Embryonic facial prominence (tissue), 1 donor: ENCODE results near the gene GNAZ.

ENCODE experiments used
- DNase-seq: peaks from one replicate; pipeline ENCODE4 v3.0.0-alpha.2; 2016; ENCODE audit errors: extremely low spot score

The GNAZ gene

GRCh38 chr22:23119494-23120414 lies 49.4 kb downstream of the GNAZ start:
- no peak for DNase-seq

GRCh38 chr22:23120415-23120899 lies 50.1 kb downstream of the GNAZ start:
- no peak for DNase-seq

DNA sequence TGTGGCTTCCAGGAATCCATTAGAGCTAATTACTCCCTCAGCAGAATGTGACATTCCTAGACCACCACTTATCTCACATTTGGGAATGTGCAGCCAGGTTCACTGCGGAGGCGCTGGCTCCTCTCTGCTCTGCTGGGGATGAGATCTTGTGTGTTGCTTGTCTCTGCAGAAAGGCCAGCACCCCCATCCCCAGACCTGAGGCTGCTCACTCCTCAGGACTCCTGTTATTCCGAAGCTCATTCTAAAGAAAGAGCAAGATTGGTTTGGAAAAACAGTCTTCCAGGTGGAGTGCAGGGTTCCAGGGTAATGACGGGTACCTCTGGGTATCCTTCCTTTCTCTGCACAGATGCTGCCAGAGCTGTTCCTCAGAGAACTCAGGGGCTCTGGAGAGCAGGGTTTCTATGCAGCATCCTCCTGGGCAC lies 50.7 kb downstream of the GNAZ start:
- DNase-seq = no peak

DNA sequence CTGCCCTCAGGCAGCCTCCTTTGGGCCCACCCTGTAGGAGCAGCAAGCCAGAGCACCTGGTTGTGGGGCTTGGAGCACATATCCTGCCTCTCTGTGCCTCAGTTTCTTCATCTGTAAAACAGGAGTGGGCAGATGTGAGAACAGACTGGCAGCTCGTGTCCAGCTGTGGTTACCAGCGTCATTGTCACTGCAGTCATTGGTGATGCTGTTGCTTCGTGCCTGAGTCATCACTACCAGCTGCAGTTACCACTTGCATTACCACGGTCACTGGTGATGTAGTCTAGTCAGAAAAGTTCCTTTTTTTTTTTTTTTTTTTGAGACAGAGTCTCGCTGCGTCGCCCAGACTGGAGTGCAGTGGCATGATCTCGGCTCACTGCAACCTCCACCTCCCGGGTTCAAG lies 51.1 kb downstream of the GNAZ start:
- DNase-seq = no peak

DNA sequence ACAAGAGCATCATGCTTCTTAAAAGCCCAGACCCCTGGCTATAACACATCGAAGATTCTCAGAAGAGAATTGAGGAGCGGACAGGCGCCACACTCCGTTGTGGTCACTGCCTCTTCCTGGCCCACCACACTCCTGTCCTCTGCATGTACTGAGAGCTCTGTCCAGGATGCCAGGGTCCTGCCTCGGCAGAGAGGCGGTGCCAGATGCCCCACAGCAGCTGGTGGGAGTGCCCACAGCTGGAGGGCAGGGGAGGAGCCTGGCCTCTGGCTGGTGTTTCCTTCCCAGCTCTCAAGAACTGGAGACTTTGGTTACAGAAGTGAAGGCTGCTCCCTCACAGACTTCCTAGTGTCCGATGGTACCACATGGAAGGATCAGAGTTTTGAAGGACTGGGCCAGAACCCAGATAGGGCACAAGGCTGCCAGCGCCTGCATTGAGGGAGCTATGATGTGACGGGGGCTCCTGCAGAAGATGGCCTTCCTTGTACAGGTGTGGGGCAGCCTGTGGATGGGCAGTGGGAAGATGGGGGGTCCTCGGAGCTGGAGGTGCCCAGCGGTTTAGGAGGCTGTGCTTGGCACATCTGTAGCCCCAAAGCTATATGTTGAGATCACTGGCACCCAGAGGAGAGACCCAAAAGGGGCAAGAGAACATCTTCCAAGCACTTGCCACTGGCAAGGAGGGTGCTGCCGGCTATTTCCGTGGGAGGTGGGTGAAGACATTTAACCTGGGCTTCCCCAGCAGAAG lies 52.1 kb downstream of the GNAZ start:
- no peak for DNase-seq

DNA sequence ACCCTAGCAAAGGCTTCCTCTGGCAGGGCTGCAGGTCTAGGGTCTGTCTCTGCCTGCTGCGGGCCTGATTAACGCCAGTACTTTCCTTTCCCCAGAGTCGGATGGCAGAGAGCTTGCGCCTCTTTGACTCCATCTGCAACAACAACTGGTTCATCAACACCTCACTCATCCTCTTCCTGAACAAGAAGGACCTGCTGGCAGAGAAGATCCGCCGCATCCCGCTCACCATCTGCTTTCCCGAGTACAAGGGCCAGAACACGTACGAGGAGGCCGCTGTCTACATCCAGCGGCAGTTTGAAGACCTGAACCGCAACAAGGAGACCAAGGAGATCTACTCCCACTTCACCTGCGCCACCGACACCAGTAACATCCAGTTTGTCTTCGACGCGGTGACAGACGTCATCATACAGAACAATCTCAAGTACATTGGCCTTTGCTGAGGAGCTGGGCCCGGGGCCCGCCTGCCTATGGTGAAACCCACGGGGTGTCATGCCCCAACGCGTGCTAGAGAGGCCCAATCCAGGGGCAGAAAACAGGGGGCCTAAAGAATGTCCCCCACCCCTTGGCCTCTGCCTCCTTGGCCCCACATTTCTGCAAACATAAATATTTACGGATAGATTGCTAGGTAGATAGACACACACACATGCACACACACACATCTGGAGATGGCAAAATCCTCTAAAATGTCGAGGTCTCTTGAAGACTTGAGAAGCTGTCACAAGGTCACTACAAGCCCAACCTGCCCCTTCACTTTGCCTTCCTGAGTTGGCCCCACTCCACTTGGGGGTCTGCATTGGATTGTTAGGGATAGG lies 52.9 kb downstream of the GNAZ start:
- no peak for DNase-seq

GRCh38 chr22:23123804-23124254 lies 53.5 kb downstream of the GNAZ start:
- DNase-seq = no peak

DNA sequence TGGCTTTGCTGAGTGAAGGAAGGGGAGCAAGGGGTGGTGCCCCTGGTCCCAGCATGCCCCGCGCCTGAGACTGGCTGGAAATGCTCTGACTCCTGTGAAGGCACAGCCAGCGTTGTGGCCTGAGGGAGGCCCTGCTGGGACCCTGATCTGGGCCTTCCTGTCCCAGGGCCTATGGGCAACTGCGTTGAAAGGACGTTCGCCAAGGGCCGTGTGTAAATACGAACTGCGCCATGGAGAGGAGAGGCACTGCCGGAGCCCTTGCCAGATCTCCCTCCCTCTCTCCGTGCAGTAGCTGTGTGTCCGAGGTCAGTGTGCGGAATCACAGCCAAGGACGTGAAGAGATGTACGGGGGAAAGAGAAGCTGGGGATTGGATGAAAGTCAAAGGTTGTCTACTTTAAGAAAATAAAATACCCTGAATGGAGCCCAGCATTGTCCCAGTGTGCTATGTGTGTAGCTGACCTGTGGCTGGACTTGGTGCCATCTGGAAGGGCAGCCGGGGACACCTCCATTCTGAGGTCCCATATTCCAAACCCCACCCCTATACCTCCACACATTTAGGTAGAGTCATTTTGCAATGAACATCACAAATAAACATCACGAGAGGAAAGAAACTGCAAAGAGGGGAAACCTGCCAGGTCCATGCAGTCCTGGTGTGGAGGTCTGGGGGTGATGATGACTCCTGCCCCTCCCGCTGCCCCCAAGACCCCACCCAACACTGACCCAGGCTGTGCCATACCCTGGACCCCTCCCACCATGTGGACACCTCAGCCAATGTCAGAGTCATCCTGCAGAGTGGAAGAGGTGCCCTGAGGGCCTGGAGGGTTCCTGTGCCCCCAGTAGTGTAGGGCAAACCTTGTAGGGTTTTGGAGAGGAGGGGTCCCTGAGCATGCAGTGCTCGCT lies 54.5 kb downstream of the GNAZ start:
- DNase-seq = no peak

DNA sequence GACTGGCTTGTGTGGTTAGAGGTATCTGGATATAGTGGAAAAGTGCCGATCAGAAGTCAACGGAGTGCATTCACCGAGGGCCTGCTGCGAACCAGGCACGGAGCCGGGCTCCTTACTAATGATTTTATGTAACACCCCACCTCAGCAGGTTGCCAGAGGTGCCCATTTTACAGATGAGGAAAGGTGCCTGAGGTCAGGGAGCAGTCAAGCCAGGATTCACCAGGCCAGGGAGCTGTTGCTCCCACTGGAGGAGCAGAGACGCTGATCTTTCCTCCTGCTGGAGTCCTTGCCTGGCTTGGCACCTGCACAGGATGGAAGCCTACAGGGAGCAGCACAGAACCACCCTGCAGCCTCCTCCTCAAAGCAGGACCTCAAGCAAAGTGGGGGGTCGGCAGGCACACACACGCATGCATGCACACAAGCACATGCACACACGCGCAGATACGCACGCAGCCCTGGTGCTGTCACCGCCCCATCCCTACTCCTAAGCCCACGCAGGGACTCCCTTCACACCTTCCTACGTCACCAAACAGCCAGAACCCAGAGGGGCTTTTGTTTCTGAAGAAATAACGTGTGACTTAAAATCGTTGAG lies 55.3 kb downstream of the GNAZ start:
- no peak for DNase-seq

GRCh38 chr22:23126165-23127054 lies 56.1 kb downstream of the GNAZ start:
- no peak for DNase-seq

DNA sequence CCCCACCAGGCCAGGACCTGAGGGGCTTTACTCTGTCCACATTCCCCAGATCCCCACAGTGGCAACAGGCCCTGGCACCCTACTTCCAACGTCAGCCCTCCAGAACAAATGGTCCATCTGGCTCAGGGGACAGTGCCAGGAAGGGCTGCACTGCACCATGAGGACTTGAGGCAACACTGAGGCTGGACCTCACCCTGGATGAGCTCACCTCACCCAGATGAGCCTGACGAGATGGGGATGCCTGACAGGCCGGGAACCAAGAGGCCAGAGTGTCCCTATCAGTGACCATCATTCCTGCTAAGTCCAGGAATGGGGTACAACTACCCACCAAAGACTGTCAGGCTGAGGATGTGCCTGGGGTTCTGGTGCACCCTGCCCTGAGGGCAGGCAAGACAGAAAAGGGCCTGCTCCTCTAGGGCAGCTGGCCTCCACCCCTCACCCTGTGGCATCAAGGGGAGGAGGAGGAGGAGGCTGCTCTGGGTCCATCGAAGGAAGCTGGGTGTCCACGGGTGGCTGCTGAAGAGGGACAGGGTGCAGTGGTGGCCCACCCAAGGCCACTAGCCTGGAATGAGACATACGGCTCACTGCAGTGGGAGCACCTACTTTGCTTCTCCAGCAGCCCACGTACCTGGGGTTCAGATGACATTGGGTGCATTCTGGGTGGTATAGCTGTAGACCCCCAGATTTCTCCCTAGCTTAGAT lies 56.9 kb downstream of the GNAZ start:
- DNase-seq = no peak

DNA sequence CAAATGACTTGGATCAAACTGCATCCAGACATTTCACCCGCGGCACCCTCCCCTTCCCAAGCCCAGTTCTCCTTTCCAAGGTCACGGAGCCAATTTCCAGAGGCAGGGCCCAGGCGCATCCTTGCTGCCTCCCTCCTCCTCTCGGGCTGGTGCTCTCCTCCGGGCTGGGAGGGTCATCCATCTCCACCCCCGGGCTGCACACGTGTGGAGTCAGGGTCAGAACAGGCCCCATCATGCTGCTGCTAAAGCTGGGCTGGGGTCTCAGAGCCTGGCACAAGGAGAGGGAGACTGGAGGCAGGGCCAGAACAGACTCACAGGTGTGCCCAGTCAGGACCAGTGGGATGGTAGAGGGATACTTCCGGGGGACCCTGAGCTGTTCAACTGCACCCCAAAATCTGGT lies 57.5 kb downstream of the GNAZ start:
- no peak for DNase-seq

DNA sequence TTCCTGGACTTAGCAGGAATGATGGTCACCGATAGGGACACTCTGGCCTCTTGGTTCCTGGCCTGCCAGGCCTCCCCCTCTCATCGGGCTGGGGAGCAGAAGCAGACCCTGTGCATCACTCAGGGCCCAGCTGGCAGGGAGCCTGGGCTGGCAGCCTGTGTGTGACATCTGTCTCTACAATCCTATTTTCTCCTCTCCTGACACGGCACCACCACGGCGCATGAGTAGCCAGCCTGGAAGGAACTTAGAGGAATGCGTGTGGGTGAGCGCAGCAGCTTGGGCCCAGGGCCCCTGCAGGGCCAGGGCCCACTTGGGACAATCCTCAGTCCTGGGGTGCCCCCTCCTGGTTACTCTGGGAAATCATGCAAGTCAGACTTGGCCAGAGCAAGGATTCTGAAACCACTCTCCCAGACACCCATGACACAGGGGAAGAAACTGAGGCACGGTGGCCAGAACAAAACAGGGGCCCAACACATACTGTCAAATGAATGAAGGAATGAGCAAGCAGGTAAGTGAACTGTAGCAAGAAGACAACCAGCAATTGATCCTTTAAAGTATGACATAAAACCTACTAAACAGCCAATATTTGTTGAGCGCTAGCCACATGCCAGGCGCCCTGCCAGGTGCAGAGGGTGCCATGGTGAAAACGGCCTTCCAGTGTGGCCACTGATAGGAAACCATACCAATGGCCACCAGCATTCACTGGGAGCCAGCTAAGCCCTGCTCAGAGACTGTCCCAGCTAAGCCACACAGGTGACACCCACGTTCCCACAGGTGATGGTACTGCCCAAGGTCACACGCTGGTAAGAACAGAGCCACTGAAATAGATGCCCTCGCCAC lies 58.2 kb downstream of the GNAZ start:
- DNase-seq = no peak

GRCh38 chr22:23129149-23129548 lies 58.8 kb downstream of the GNAZ start:
- DNase-seq = no peak

DNA sequence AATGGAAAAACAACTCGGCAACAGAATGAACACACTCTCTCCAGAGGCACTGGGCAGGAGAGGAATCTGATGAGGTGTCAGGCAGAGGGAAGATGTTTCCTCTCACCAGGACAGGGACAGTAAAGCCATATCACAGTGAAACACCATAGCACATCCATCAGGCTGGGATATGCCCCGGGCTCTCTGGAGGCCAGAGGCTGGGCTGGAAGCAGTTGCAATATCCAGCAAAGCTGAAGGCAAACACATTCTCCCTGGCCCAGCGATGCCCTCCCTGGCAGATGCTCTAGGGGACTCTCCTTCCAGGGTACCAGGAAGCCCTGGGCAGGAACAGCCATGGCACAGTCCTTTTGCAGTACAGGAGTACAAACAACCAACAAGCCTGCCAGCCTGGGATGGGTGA lies 60.4 kb downstream of the GNAZ start:
- no peak for DNase-seq

DNA sequence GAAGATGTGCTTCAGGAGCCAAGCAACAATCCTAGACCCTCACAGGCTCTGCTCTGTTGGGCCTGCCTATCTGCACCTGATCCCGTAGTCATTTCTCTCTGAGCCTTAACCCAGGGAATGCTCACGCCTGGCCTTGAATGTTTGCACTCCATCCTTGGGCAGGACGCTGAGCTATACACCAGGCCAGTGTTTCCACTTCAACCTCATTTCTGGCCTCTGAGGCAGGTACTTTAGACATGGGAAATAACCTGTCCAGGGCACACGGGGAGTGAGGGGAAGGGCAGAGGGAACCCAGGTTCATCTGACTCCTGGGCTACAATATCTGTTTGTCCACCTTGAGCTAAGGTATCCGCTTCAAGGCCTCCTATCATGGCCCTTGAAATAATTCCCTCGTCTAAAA lies 61.6 kb downstream of the GNAZ start:
- DNase-seq = no peak

DNA sequence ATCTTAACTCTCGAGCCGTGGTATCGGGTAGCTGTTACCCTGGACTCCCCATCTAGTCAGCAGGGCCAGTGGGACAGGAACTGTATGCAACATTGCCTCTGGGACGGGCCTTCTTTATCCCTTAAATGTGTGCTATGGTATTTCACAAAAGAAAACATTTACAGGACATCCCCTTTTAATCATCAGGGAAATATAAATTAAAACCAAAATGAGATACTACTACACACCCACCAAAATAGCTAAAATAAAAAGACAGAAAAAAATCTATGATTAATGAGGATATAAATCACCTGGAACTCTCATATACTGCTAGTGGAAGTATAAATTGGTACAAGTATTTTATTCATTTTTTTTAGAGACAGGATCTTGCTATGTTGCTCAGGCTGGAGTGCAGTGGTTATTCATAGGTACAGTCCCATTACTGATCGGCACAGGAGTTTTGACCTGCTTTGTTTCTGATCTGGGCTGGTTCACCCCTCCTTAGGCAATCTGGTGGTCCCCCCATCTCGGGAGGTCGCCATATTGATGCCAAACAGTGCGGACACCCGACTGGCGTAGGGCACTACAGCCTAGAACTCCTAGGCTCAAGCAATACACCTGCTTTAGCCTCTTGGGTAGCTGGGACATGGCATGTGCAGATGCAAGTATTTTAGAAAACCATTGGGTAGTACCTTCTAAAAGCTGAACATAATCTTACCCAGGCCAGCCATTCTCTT lies 62.2 kb downstream of the GNAZ start:
- no peak for DNase-seq
